ENCODE measurements around the gene GABRB3. TPM values are rescaled to one million over a fixed set of nuclear protein-coding genes. Genes with fewer than 3 reads are reported as not detected.

Gene GABRB3
- polyA plus RNA-seq, 2 of the 4 experiments (the other 2 are of a cell fraction): 81.9 to 129 TPM

DNA sequence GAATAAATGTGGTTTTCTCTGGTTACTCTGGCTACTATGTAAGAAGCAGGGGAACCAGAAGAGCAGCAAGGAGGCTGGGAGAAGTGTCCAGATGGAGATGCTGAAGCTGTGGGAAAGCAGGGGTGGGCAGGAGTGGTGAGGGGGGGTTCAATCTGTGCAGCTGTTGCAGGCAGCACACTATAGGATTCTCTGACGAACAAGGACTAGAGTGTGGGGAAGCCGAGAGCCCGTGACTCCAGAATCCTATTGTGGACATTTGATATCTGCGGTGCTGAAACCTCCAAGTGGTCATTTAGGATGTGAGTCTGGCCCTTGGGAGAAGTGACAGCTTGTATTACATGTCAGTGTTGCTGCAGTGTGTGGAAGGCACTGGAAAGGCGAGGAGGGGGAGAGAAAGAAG lies 60.5 kb downstream of the GABRB3 start:
- no peak for DNase-seq (ENCODE audit: low read depth in 1 of 2, low spot score in 1 of 2)
- Histone ChIP-seq H3K4me1 (no peaks in the 10 kb centered on the region; the same call in 1 of the 3 replicates), H3K4me2 (no peak overlapping the region), H3K9me3 (no peaks in the 10 kb centered on the region), H3K4me3 (no peak overlapping the region), H3K27ac (no peak overlapping the region)
- no peak for TF ChIP-seq KDM5A (IDR thresholded peaks at IDR 0.05)
- TF ChIP-seq, protein P1, sequence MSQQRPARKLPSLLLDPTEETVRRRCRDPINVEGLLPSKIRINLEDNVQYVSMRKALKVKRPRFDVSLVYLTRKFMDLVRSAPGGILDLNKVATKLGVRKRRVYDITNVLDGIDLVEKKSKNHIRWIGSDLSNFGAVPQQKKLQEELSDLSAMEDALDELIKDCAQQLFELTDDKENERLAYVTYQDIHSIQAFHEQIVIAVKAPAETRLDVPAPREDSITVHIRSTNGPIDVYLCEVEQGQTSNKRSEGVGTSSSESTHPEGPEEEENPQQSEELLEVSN (IDR thresholded peaks at IDR 0.05; ENCODE audit: borderline replicate concordance, low read depth): no peak
- TF ChIP-seq TFCP2L1 (CRISPR knock-in tag; IDR thresholded peaks at IDR 0.05): no peak
- TF ChIP-seq MYC (IDR thresholded peaks at IDR 0.05; ENCODE audit: borderline replicate concordance, low read length): no peak
- no peak for TF ChIP-seq TP53 (CRISPR knock-in tag; IDR thresholded peaks at IDR 0.05)
- TF ChIP-seq SMC3 (IDR thresholded peaks at IDR 0.05): no peak
- no peak for TF ChIP-seq PHF8 (IDR thresholded peaks at IDR 0.05; ENCODE audit: borderline replicate concordance, low read depth)
- TF ChIP-seq JUN (IDR thresholded peaks at IDR 0.05): no peak
- TF ChIP-seq, protein P2, sequence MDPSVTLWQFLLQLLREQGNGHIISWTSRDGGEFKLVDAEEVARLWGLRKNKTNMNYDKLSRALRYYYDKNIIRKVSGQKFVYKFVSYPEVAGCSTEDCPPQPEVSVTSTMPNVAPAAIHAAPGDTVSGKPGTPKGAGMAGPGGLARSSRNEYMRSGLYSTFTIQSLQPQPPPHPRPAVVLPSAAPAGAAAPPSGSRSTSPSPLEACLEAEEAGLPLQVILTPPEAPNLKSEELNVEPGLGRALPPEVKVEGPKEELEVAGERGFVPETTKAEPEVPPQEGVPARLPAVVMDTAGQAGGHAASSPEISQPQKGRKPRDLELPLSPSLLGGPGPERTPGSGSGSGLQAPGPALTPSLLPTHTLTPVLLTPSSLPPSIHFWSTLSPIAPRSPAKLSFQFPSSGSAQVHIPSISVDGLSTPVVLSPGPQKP (IDR thresholded peaks at IDR 0.05; ENCODE audit: low read depth, low read length): no peak
- TF ChIP-seq RCOR1 (IDR thresholded peaks at IDR 0.05; ENCODE audit: low read depth, low read length): no peak
- no peak for TF ChIP-seq EHF (CRISPR knock-in tag; IDR thresholded peaks at IDR 0.05)
- no peak for TF ChIP-seq EHMT2 (IDR thresholded peaks at IDR 0.05; ENCODE audit: low read depth)
- TF ChIP-seq, protein P3, sequence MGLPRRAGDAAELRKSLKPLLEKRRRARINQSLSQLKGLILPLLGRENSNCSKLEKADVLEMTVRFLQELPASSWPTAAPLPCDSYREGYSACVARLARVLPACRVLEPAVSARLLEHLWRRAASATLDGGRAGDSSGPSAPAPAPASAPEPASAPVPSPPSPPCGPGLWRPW (IDR thresholded peaks at IDR 0.05): no peak
- no peak for TF ChIP-seq MAFK (IDR thresholded peaks at IDR 0.05; ENCODE audit: partially characterized antibody)
- no peak for TF ChIP-seq ZC3H11A (IDR thresholded peaks at IDR 0.05)
- TF ChIP-seq POLR2AphosphoS2 (conservative IDR thresholded peaks at IDR 0.05; ENCODE audit: low read length): no peak
- no peak for TF ChIP-seq CHD2 (IDR thresholded peaks at IDR 0.05; ENCODE audit: low read length, partially characterized antibody)
- TF ChIP-seq FOSL2 (IDR thresholded peaks at IDR 0.05): no peak
- no peak for TF ChIP-seq FOSL2 (CRISPR knock-in tag; IDR thresholded peaks at IDR 0.05)
- TF ChIP-seq, protein P4, sequence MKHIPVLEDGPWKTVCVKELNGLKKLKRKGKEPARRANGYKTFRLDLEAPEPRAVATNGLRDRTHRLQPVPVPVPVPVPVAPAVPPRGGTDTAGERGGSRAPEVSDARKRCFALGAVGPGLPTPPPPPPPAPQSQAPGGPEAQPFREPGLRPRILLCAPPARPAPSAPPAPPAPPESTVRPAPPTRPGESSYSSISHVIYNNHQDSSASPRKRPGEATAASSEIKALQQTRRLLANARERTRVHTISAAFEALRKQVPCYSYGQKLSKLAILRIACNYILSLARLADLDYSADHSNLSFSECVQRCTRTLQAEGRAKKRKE (CRISPR knock-in tag; IDR thresholded peaks at IDR 0.05; ENCODE audit: low read depth): no peak
- WGBS (ENCODE audit: missing lambda C conversion rate): 65% methylated on average over 5 of the region's 5 CpGs
- no peak for FAIRE-seq
- CTCF ChIA-PET: no interaction called here
- ATAC-seq: no peak
- POLR2A ChIA-PET: no interaction called here

DNA sequence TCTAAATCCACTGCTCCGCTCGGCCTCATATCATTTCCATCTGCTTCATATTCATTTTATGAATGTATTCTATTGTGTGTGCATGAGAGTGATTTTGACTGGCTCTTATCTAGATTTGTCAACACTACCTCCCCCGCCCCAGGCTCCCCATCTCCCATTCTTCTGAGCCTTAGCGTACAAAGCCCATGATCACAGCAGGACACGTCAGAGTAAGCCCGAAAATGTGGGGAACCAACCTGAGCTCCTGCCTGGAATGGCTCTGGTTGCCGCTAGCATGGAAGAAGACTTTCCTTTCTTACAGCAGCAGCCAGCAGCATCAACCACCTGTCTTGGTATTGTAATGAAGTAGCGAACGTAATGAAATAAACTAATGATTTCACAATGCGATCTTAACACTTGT lies 61.4 kb downstream of the GABRB3 start:
- Histone ChIP-seq H3K4me3 (no peak overlapping the region), H3K4me2 (no peak overlapping the region), H3K9me3 (no peaks in the 10 kb centered on the region), H3K27ac (no peak overlapping the region), H3K4me1 (peaks cover 3% of the 10 kb centered on the region; the same call in 2 of the 3 replicates)
- ATAC-seq (no peak), DNase-seq (ENCODE audit: low read depth in 1 of 2, low spot score in 1 of 2) (no peak), FAIRE-seq (no peak)
- ChIA-PET POLR2A (no interaction called here), CTCF (interaction anchor here (0.8 to 1.0 kb wide), 2 partner anchors 11 to 153 kb away, joined by 3 read pairs; no protein-coding TSS in a partner anchor)
- TF ChIP-seq NPAS2 (CRISPR knock-in tag; IDR thresholded peaks at IDR 0.05; ENCODE audit: borderline replicate concordance) (no peak), HOXB5 (CRISPR knock-in tag; IDR thresholded peaks at IDR 0.05) (no peak), ZNF302 (CRISPR knock-in tag; IDR thresholded peaks at IDR 0.05) (no peak), TP53 (CRISPR knock-in tag; IDR thresholded peaks at IDR 0.05) (no peak)
- 55% methylated on average over 10 of the region's 10 CpGs for WGBS (ENCODE audit: missing lambda C conversion rate)

DNA sequence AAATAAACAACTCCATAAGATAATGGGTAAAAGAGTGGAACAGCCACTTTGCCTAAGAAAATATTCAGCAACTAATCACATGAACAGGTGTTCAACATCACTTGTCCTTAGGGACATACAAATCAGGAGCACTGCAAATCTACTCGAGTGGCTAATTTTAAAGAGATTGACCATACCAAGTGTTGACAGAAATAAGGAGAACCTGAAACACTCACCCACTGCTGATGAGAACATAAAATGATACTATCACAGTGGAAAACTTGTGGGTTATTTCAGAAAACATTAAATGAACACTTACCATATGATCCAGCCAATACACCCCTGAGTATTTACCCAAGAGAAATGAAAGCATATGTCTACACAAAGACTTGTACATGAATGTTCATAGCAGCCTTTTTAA lies 70.5 kb downstream of the GABRB3 start:
- WGBS (ENCODE audit: missing lambda C conversion rate): 35% methylated on average over 1 of the region's 1 CpG
- no peak for FAIRE-seq
- no peak for TF ChIP-seq SMC3 (IDR thresholded peaks at IDR 0.05)
- TF ChIP-seq, protein P5, sequence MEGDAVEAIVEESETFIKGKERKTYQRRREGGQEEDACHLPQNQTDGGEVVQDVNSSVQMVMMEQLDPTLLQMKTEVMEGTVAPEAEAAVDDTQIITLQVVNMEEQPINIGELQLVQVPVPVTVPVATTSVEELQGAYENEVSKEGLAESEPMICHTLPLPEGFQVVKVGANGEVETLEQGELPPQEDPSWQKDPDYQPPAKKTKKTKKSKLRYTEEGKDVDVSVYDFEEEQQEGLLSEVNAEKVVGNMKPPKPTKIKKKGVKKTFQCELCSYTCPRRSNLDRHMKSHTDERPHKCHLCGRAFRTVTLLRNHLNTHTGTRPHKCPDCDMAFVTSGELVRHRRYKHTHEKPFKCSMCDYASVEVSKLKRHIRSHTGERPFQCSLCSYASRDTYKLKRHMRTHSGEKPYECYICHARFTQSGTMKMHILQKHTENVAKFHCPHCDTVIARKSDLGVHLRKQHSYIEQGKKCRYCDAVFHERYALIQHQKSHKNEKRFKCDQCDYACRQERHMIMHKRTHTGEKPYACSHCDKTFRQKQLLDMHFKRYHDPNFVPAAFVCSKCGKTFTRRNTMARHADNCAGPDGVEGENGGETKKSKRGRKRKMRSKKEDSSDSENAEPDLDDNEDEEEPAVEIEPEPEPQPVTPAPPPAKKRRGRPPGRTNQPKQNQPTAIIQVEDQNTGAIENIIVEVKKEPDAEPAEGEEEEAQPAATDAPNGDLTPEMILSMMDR (IDR thresholded peaks at IDR 0.05): no peak
- no peak for TF ChIP-seq POLR2A (IDR thresholded peaks at IDR 0.05; ENCODE audit: low read length)
- TF ChIP-seq, protein P4 (CRISPR knock-in tag; IDR thresholded peaks at IDR 0.05; ENCODE audit: low read depth): no peak
- TF ChIP-seq EHMT2 (IDR thresholded peaks at IDR 0.05; ENCODE audit: low read depth): no peak
- no peak for TF ChIP-seq RCOR1 (IDR thresholded peaks at IDR 0.05; ENCODE audit: low read depth, low read length)
- TF ChIP-seq PHF8 (IDR thresholded peaks at IDR 0.05; ENCODE audit: borderline replicate concordance, low read depth): no peak
- no peak for TF ChIP-seq JUN (IDR thresholded peaks at IDR 0.05)
- TF ChIP-seq JUNB (IDR thresholded peaks at IDR 0.05): no peak
- TF ChIP-seq POLR2AphosphoS2 (conservative IDR thresholded peaks at IDR 0.05; ENCODE audit: low read length): no peak
- no peak for TF ChIP-seq HOXB5 (CRISPR knock-in tag; IDR thresholded peaks at IDR 0.05)
- no peak for TF ChIP-seq CBX2 (IDR thresholded peaks at IDR 0.05; ENCODE audit: borderline replicate concordance, low read depth)
- TF ChIP-seq, protein P3 (IDR thresholded peaks at IDR 0.05): no peak
- TF ChIP-seq KDM5A (IDR thresholded peaks at IDR 0.05): no peak
- no peak for TF ChIP-seq CBX8 (IDR thresholded peaks at IDR 0.05)
- TF ChIP-seq ZC3H11A (IDR thresholded peaks at IDR 0.05): no peak
- TF ChIP-seq, protein P6, sequence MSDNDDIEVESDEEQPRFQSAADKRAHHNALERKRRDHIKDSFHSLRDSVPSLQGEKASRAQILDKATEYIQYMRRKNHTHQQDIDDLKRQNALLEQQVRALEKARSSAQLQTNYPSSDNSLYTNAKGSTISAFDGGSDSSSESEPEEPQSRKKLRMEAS (IDR thresholded peaks at IDR 0.05): no peak

More for the DNA sequence above, 70.5 kb downstream of the GABRB3 start:
- POLR2A ChIA-PET: no interaction called here
- H3K27ac ChIP-seq: no peak overlapping the region
- H3K4me3 ChIP-seq: no peak overlapping the region
- H3K4me1 ChIP-seq: peaks cover 22% of the 10 kb centered on the region
- DNase-seq (ENCODE audit: low read depth in 1 of 2, low spot score in 1 of 2) (no peak), ATAC-seq (no peak)
- no peaks in the 10 kb centered on the region for H3K9me3 ChIP-seq
- H3K4me2 ChIP-seq: no peak overlapping the region
- CTCF ChIA-PET: no interaction called here
